Left cardiac atrium (tissue), 4 donors: Measurements from ENCODE around the gene FAM83B. TPM values are rescaled to one million over a fixed set of nuclear protein-coding genes. Genes with fewer than 3 reads are reported as not detected.
"Not testable (repeated sequence)": the region's sequence is repeated elsewhere in the genome, so short reads cannot be mapped to it uniquely, and the experiment has no call there.

Experiments
- ATAC-seq, 2 donors: fragments of 200-7000 bp; cut with Tn5 transposase; one replicate each; pipeline ENCODE4 v1.9.1; 2020; ENCODE audit warnings: mild to moderate bottlenecking in 2 of 2, moderate library complexity in 2 of 2
- DNase-seq: peaks from one replicate; pipeline ENCODE4 v3.0.0-alpha.2; 2020
- intact Hi-C, 2 donors: fragments of 100-400 bp; cut with DNase I; formaldehyde crosslinking; loops; one replicate each; pipeline versions ENCODE4 v1.14.1 to v1.15.1; 2022 to 2023
- total RNA-seq, 2 donors: library from RNA; stranded (reverse); fragmentation: NEBNext Ultra II Directional; extraction: Animal tissue kit (Norgen Biotek cat#: 25700); gene quantifications; one replicate each; pipeline ENCODE4 v1.2.1, GENCODE V29; 2021
- donor health status: DM: no; HTN: yes; CAD: no.
- donor health status: DM: no; HTN: yes; CAD: no; lungs with severe emphysema.
- donor health status: DM: yes; HTN: yes; CAD: no.
- donor health status: Dilated cardiomyopathy.

Gene FAM83B
- total RNA-seq, 2 donors from 2014 or later, result 6.4 to 7.4 TPM

GRCh38 chr6:54881891-54882290 is 35.3 kb downstream of the FAM83B start:
- intact Hi-C loops, ATAC-seq: not testable (repeated sequence)

GRCh38 chr6:54886932-54887584 is 40.5 kb downstream of the FAM83B start:
- ATAC-seq, result no peak
- DNase-seq, result no peak
- intact Hi-C loops, result no loop called here

More at GRCh38 chr6:54881891-54882290, 35.3 kb downstream of the FAM83B start:
- not testable (repeated sequence) for DNase-seq

GRCh38 chr6:54891536-54891935 is 45.0 kb downstream of the FAM83B start:
- no peak for ATAC-seq
- DNase-seq, result no peak
- intact Hi-C loops, result no loop called here

- DNase-seq (no peak), ATAC-seq (peak in 1 of 2 donors; percentile 39)
- intact Hi-C loops, result no loop called here
Measured at GRCh38 chr6:54892831-54893230, 46.3 kb downstream of the FAM83B start.

GRCh38 chr6:54893818-54894217 is 47.2 kb downstream of the FAM83B start:
- intact Hi-C loops, result no loop called here
- no peak for DNase-seq
- ATAC-seq, result no peak

GRCh38 chr6:54896302-54896701 is 49.7 kb downstream of the FAM83B start:
- intact Hi-C loops, result no loop called here
- ATAC-seq (no peak), DNase-seq (no peak)

GRCh38 chr6:54897462-54898189 is 51.1 kb downstream of the FAM83B start:
- DNase-seq (no peak), ATAC-seq (no peak)
- intact Hi-C loops, result no loop called here

- intact Hi-C loops, result no loop called here
- no peak for ATAC-seq
Measured at GRCh38 chr6:54898767-54899166, 52.2 kb downstream of the FAM83B start.

GRCh38 chr6:54899442-54899841 is 52.9 kb downstream of the FAM83B start:
- no peak for ATAC-seq
- intact Hi-C loops, result no loop called here

More at GRCh38 chr6:54898767-54899166, 52.2 kb downstream of the FAM83B start:
- DNase-seq, result no peak

GRCh38 chr6:54899986-54900385 is 53.4 kb downstream of the FAM83B start:
- DNase-seq, result no peak
- ATAC-seq, result no peak
- intact Hi-C loops, result no loop called here

More at GRCh38 chr6:54899442-54899841, 52.9 kb downstream of the FAM83B start:
- DNase-seq, result no peak

GRCh38 chr6:54900666-54901065 is 54.1 kb downstream of the FAM83B start:
- DNase-seq, result no peak
- intact Hi-C loops, result no loop called here
- ATAC-seq, result no peak

- intact Hi-C loops, result no loop called here
- no peak for ATAC-seq
- no peak for DNase-seq
Measured at GRCh38 chr6:54903884-54904283, 57.3 kb downstream of the FAM83B start.

- DNase-seq (no peak), ATAC-seq (no peak)
- intact Hi-C loops, result no loop called here
Measured at GRCh38 chr6:54907355-54907754, 60.8 kb downstream of the FAM83B start.

GRCh38 chr6:54909184-54909583 is 62.6 kb downstream of the FAM83B start:
- ATAC-seq, result no peak
- intact Hi-C loops, result no loop called here
- no peak for DNase-seq

GRCh38 chr6:54910431-54910884 is 63.9 kb downstream of the FAM83B start:
- DNase-seq (no peak), ATAC-seq (no peak)
- intact Hi-C loops, result no loop called here

- no peak for ATAC-seq
- intact Hi-C loops, result no loop called here
Measured at GRCh38 chr6:54910921-54911320, 64.3 kb downstream of the FAM83B start.

GRCh38 chr6:54913211-54913610 is 66.6 kb downstream of the FAM83B start:
- DNase-seq (no peak), ATAC-seq (no peak)
- intact Hi-C loops, result no loop called here

More at GRCh38 chr6:54910921-54911320, 64.3 kb downstream of the FAM83B start:
- DNase-seq, result no peak

- intact Hi-C loops, result no loop called here
- no peak for ATAC-seq
Measured at GRCh38 chr6:54916858-54917257, 70.3 kb downstream of the FAM83B start.

GRCh38 chr6:54920628-54921027 is 74.1 kb downstream of the FAM83B start:
- DNase-seq, result no peak
- ATAC-seq, result no peak
- intact Hi-C loops, result no loop called here

More at GRCh38 chr6:54916858-54917257, 70.3 kb downstream of the FAM83B start:
- DNase-seq, result no peak

- intact Hi-C loops, result no loop called here
- no peak for ATAC-seq
- DNase-seq, result no peak
Measured at GRCh38 chr6:54921891-54922290, 75.3 kb downstream of the FAM83B start.
